HG03575 (cell line): ENCODE results near the gene DNPEP.
A peak's percentile ranks its signal among the peaks of the same experiment; 100 is the strongest.
"Not testable (repeated sequence)": the region's sequence is repeated elsewhere in the genome, so short reads cannot be mapped to it uniquely, and the experiment has no call there.

Experiments
- ATAC-seq: cut with Tn5 transposase; IDR thresholded peaks from one replicate; pipeline ENCODE4 v1.9.1; 2021; ENCODE audit not compliant: unreplicated experiment, insufficient number of reproducible peaks, low FRiP score; ENCODE audit errors: extremely low read depth

DNPEP gene

DNA sequence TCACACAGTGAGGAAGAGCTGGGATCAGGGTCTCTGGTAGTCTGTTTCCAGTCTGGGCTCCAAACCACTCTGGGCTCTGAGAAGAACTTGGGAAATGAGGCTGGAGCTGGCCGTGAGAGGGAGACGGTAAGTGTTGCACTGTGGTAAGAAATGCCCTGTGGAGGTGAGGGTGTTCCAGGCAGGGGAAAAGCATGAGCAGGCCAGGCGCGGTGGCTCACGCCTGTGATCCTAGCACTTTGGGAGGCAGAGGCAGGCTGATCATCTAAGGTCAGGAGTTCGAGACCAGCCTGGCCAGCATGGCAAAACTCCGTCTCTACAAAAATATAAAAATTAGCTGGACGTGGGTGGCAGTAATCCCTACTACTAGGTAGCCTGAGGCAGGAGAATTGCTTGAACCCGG lies 16.1 kb upstream of the DNPEP start:
- ATAC-seq = no peak

DNA sequence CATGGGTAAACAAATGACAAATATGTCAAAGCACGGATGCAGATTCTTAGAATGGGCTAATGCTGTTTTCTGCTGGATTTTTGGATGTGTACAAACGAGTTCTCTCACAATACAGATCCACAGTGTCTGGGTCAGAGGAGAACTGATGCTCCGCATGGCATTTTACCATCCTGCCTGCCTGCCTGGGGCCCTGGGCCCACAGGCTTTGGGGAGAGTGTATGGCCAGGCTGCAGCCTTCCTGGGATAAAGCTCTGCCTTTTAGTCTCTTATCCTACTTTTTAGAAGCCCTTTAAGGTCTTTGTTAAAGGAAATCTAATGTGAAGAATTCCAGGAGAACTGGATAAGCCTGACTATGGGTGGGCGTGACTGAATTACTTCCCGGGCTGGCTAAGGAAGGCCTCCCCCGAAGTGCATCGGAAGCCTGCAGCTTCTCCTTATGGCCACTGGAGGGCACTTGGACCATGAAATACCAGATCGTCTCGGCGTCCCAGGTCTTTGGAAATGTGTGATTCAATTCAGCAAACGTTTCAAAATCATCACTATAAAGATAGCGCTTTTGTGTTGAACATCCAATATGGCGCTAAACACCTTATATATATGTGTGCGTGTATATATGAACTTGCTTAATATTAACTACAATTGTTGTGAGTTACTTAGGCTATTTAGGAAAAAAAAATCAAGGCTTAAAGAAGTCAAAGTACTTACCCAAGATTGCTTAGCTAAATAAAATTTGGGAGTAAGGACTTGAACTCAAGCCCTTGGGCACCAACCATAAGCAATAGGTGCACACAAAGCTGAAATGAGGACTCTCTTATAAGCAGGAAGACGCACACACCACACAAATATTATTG lies 15.2 kb upstream of the DNPEP start:
- ATAC-seq = peak; percentile 55

DNA sequence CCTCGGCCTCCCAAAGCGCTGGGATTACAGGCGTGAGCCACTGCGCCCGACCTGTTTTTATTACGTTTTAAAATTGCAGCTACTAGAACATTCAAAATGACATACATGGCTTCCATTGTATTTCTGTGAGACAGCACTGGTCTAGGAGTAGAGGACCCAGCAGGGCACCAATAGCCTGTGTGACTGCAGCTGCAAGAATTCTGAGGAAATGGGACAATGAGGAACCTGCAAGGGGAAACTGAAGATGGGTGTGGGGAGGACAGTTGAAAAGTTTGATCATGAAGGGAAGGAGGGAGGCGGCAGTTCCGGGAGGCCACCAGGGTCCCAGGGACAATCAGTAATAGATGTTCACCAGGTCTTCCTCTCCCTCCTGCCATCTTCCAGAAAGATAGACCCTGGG lies 13.9 kb upstream of the DNPEP start:
- no peak for ATAC-seq

DNA sequence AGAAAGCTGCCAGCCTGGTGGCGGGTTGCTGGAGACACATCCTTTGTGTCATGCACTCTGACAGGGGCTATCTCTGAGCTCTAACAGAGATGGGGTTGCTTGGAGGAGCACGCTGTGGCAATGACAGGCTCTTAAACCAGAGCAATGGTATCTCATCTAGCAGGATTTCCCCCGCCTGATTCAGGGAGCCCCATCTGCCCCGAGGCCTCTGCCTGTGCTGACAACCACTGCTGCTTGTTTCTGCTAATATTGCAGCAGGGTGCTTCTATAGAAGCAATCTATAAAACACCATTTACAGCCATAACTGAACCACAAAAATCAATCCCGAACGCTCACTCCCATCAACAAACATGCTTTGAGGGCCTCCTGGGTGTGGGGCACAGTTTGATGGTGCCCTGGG lies 12.8 kb upstream of the DNPEP start:
- ATAC-seq = no peak

GRCh38 chr2:219399716-219400478 lies 12.2 kb upstream of the DNPEP start:
- ATAC-seq = no peak

DNA sequence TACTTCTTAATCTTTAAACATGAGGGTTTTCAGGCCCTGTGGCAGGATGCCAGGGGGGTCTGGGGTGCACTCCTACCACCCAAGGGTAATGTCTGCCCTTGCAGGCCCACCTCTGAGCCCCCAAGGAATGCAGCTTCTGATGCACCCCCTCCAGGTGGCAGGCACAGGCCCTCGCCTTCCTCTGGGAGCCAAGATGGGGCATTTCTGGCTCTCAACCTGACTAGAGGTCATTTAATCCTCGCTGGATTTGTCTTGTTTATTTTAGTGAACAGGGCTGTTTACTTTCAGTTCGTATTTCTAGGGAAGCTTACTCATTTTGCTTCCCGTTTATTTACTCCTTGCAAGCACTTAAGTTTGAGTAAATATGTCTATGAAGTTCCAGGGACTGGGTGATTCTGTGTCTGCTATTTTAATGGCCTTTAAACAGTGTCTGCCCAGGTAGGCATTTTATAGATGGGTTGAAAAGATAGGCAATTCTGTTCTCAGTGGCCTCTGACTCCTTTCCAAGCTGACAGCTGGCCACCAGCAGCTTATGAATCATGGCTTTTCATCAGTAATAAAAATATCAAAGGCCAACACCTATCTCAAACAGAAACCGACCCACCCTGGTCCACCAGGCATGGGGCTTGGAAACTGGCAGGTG lies 11.1 kb upstream of the DNPEP start:
- no peak for ATAC-seq

DNA sequence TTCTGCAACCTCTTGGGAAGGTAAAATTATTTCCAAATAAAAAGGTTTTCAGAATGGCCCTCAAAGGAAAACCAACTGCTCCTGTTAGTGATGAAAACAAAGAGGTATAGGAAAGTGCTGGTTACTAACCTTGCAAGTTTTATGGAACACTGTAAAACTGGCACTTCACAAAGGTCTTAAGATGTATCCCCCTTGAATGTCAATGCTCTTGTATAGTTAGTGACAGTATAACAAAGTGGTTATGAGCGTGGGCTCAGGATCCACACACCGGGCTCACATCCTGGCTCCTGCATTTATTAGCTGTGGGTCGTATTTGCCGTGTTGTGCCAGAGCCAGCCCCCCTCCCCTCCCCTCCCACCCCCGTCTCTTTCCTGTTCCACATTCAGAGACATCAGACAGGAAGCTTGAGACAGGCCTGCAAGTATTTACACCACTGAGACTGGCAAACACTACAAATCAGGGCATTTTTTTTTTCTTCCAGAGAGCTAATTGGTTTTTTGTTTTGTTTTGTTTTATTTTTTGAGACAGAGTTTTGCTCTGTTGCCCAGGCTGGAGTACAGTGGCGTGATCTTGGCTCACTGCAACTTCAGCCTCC lies 9.2 kb upstream of the DNPEP start:
- no peak for ATAC-seq

- no peak for ATAC-seq
Measured at GRCh38 chr2:219395609-219396008, 7.9 kb upstream of the DNPEP start.

GRCh38 chr2:219395056-219395455 lies 7.3 kb upstream of the DNPEP start:
- not testable (repeated sequence) for ATAC-seq

DNA sequence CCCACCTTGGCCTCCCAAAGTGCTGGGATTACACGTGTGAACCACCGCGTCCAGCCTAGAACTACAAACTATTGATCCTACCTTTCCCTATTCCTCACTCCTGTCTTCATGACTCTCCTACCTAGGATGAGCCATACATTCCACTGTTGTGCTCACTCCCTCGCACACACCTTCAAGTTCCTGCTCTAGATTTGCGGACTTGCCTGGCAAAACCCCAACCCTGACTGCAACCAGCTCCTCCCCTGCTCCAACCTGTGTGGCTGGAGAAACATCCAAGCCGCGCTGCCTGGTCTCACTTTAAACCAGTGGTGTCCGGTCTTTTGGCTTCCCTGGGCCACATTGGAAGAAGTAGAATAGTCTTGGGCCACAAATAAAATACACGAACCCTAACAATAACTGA lies 5.0 kb upstream of the DNPEP start:
- no peak for ATAC-seq

DNA sequence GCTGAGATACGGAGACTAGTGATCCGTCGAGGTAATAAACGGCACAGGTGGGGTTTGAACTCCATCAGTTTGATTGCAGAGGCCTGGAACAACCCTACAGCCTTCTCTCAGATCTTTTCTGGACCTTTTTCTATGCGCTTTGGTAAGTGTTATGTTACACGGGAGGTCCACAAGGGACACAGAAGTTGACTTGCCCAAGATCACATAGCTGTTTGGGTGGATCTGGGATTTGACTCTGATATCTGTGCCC lies 1.1 kb upstream of the DNPEP start:
- no peak for ATAC-seq

GRCh38 chr2:219388121-219388906 lies 602 bp upstream of the DNPEP start:
- peak; percentile 29 for ATAC-seq

GRCh38 chr2:219386532-219387280 lies 1.0 kb downstream of the DNPEP start:
- ATAC-seq = no peak

DNA sequence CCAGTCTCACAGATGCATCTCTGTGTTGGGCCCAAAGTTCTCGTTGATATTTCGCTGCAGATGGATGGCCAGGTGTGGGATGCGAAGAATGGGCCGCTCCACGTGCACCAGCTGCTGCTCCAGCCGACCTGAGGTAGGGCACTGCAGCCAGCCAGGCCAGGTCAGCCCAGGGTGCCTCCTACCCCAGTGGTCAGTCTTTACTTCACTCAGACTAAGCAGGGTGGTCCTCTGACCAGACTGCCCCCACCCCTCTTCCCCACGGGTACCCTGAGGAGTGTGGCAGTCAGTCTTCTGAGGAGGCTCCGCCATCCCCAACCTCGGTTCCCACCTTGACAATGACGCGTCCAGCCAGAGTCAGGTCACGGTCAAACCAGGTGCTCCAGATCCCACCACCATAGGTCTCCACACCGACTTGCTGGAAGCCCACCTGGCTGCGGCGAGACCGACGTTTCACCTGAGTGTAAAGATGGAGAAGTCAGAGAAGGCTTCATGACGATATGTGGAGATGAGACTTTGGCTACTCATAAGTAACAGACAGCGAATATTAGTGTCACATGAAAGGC lies 1.7 kb downstream of the DNPEP start:
- no peak for ATAC-seq

- no peak for ATAC-seq
Measured at GRCh38 chr2:219384859-219385258, 2.9 kb downstream of the DNPEP start.

DNA sequence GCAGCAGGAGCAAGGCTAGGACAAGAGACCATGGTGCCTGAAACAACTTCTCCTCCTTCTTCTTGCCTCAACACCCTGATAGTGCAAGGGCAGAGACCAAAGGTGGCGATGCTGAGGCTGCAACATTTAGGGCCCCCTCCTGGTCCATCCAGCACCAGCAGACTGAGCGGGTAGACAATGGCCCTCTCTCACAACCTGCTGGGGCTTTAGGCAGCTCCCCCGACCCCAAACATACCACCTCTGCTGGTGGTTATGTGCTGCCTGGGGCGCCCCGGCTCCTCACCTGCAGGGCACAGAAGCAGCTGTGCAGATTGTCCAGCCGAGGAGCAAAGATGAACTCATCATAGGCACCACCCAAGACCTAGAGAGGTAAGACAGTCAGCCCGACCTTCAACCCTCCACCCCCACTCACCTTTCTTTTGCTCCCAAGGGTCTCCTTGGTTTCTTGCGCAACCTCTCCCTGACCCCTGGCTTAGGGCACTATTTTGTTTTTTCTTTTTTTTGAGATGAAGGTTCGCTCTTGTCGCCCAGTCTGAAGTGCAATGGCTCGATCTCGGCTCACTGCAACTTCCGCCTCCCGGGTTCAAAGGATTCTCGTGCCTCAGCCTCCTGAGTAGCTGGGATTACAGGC lies 3.5 kb downstream of the DNPEP start:
- no peak for ATAC-seq

GRCh38 chr2:219381448-219381847 lies 6.3 kb downstream of the DNPEP start:
- ATAC-seq = no peak

DNA sequence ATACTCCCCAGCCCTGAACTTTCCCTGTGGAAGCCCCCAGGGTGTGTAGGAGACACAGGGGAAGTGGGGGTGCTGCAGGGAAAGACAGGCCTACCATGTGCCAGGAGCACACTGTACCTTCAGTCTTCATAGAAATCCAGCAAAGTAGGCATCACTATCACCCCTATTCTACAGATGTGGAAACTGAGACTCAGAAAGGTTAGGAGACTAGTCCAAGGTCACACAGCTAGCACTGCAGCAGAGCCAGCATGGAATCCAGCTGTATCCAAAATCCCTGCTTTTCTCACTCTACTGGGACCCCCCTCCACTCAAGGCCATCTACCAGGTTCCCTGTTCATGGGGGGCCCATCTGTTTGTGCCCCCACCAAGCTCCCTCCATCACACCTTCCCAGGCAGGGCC lies 6.8 kb downstream of the DNPEP start:
- no peak for ATAC-seq
